Hindlimb muscle (tissue), 1 donor: Measurements from ENCODE around the gene PTPRN2. TPM values are rescaled to one million over a fixed set of nuclear protein-coding genes. Genes with fewer than 3 reads are reported as not detected.
"Not testable (repeated sequence)": the region's sequence is repeated elsewhere in the genome, so short reads cannot be mapped to it uniquely, and the experiment has no call there.

Source experiments
- DNase-seq: peaks from one replicate; pipeline ENCODE4 v3.0.0-alpha.2; 2013
- polyA plus RNA-seq: library from polyadenylated mRNA; unstranded; fragments of 120-200 nt; gene quantifications from one replicate; pipeline ENCODE4 v1.2.1, GENCODE V29; 2013; ENCODE audit not compliant: insufficient read length

The PTPRN2 gene
- polyA plus RNA-seq, 1 donor: 2.0 TPM

DNA sequence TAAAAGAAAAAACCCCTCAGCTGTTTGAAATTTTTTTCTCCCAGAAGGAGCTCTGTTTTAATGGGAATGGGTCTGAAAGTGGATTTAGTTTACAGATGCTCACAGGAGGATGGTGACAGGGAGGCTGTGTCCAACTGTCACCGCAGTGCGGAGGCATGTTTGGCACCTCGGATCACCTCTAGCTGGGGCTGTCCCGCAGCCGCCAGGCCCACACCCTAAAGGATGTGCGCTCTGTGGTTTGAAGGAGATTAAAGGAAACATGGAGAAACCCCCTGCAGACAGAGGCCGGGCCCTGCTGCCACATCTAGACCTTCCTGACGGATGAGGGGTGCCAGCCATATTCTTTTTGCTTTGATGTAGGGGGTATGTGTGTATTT lies 1090.3 kb downstream of the PTPRN2 start:
- DNase-seq: no peak

DNA sequence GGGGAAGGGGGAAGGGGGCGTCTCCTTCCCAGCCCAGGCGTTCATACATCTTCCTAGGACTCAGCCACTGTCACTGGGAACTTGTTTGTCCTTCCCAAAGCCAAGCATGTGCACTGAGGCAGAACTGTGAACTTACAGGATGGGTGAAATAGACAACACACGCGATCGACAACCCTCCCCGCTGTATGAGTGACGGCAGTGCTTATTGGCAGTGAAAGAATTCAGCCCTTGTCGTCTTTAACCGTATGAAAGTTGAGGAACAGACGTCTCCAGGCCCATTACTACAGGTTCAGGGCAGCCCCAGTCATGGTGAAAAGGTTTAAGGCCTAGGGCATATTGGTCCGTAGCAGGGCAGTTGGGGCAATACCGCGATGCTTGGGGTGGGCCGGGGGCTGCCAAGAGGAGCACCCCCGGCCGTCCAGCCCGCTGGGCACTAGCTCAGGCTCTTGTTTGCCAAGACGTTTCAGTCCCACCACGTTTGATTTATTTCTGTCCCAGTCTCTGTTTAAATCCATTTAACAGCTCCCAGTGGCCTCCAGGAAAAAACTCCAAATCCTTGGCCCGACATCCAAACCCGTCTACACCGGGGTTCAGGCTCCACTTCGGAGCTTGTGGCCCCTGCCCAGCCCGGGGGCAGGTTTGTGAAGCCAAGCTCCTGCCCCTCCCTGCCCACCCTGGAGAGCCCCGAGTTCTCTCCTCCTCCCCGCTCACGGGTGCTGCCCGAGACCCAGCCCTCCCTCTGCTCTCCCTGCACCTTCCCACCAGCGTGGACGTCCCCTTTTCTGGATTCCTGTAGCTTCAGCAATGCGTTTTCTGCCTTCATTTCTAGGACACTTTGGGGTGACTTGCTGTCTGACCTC lies 1091.0 kb downstream of the PTPRN2 start:
- no peak for DNase-seq

DNA sequence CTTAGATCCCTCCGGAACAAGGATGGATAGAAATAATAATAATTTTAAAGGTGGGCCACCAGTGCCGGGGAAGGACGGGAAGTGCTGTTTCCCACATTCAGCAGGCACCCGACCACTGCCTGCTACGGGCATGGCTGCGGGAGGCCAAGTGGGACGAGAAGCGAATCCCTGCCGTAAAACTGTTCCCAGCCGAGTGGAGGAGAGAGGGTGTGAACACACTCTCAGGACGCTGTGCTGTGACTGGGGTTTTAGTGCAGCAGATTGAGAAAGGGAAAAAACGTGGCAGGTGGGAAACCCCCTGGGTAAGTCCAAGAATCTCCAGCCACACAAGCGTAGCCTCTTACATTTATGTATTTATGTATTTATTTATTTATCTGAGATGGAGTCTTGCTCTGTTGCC lies 1092.0 kb downstream of the PTPRN2 start:
- no peak for DNase-seq

DNA sequence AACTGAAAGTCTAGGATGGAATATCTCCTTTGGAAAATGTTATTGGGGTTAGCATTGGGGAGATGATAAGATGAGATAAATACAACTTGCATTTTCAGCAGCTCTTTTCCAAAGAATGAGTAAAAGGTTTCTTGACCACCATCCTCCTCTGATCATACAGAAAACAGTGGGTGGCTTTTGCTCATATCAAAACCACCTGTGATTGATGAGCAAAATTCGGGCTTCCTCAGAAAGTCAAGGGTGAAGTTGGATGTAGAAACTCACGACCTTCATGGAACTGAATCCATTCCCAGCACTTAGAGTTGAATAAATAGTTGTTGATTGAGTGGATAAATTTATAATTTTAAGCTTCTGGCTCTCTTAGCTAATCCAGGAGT lies 1092.5 kb downstream of the PTPRN2 start:
- DNase-seq: no peak

- no peak for DNase-seq
Measured at GRCh38 chr7:157494506-157495176, 1093.0 kb downstream of the PTPRN2 start.

- no peak for DNase-seq
Measured at GRCh38 chr7:157493776-157494175, 1093.8 kb downstream of the PTPRN2 start.

DNA sequence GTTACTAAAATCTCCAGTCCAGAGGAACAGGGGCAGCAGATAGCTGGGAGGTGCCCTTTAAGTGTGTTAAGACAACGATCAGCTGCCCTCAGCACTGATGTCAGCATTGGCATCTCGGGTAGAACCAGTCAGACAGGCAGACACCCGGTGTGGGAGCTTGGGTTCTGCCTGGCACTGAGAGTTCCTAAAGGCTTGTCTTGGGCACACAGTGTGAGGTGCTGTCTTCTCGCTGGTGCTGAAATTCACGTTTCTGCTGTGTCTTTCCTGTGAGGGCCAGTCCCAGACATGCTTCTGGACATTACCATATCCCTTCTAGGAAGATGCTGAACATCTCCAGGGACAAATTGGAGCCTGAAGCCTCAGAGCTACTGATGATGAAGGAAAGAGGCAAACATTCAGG lies 1094.6 kb downstream of the PTPRN2 start:
- DNase-seq: no peak

DNA sequence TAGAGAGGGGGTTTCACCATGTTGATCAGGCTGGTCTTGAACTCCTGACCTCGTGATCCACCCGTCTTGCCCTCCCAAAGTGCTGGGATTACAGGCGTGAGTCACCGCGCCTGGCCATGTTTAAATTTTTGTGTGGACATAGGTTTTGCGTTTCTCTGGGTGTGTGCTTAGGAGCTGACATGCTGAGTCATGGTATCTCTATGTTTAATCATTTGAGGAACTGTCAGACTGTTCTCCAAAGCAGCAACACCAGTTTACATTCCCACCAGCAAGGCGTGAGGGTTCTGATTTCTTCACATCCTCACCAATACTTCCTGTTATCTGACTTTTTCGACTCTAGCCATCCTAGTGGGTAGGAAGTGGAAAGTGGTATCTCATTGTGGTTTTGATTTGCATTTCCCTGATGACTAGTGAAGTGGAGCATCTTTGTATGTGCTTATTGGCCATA lies 1097.1 kb downstream of the PTPRN2 start:
- no peak for DNase-seq

- not testable (repeated sequence) for DNase-seq
Measured at GRCh38 chr7:157489870-157490269, 1097.8 kb downstream of the PTPRN2 start.

Other genes starting within 250 kb of the PTPRN2 start
- 11.6 TPM for gene NCAPG2, start 117.0 kb upstream of the PTPRN2 start, polyA plus RNA-seq
- gene ESYT2, start 241.7 kb upstream of the PTPRN2 start, polyA plus RNA-seq: 31.7 TPM